GM10266 (cell line): ENCODE data around the gene DNAH6.

Experiments
- DNase-seq: peaks from one replicate; pipeline ENCODE4 v3.0.0; 2012; ENCODE audit errors: extremely low spot score
- CTCF ChIP-seq: IDR thresholded peaks from 2 replicates; pipeline ENCODE4 v1.5.1; 2012; ENCODE audit warnings: mild to moderate bottlenecking, low read depth; ENCODE audit not compliant: control insufficient read depth, insufficient read depth; ENCODE audit errors: missing control alignments

DNAH6 gene

GRCh38 chr2:84674586-84674985 is 158.3 kb downstream of the DNAH6 start:
- no peak for DNase-seq
- no peak for TF ChIP-seq CTCF

- no peak for TF ChIP-seq CTCF
- no peak for DNase-seq
These were observed 160.0 kb downstream of the DNAH6 start for GRCh38 chr2:84676295-84676694.

- no peak for DNase-seq
- no peak for TF ChIP-seq CTCF
These were observed 161.9 kb downstream of the DNAH6 start for GRCh38 chr2:84678214-84678613.

- no peak for TF ChIP-seq CTCF
- DNase-seq, result no peak
These were observed 170.6 kb downstream of the DNAH6 start for GRCh38 chr2:84686783-84687476.

GRCh38 chr2:84687498-84688149 is 171.3 kb downstream of the DNAH6 start:
- TF ChIP-seq CTCF, result no peak
- DNase-seq, result no peak

GRCh38 chr2:84690225-84690624 is 173.9 kb downstream of the DNAH6 start:
- no peak for TF ChIP-seq CTCF
- no peak for DNase-seq

GRCh38 chr2:84694088-84694622 is 177.9 kb downstream of the DNAH6 start:
- no peak for DNase-seq

More at GRCh38 chr2:84694088-84694622, 177.9 kb downstream of the DNAH6 start:
- no peak for TF ChIP-seq CTCF
